Upper lobe of left lung (tissue), 6 donors: ENCODE data around the gene PEX14. TPM values are rescaled to one million over a fixed set of nuclear protein-coding genes. Genes with fewer than 3 reads are reported as not detected.

ENCODE experiments used
- ATAC-seq, 2 donors: fragments of 200-7000 bp; cut with Tn5 transposase; one replicate each; pipeline ENCODE4 v1.9.1; 2022; ENCODE audit warnings: mild to moderate bottlenecking in 2 of 2, moderate library complexity in 2 of 2; ENCODE audit not compliant: low FRiP score in 2 of 2
- DNase-seq, 2 donors: peaks; one replicate each; pipeline ENCODE4 v3.0.0-alpha.2; 2019 to 2020
- H3K27ac ChIP-seq, 4 donors: fragments of 200-600 bp; sonication (generic); one replicate each; pipeline ENCODE4 v1.5.1; 2016 to 2019
- H3K27me3 ChIP-seq, 4 donors: fragments of 200-600 bp; sonication (generic); one replicate each; pipeline ENCODE4 v1.5.1; 2017 to 2019
- H3K36me3 ChIP-seq, 4 donors: fragments of 200-600 bp; sonication (generic); one replicate each; pipeline ENCODE4 v1.5.1; 2016 to 2019
- H3K4me1 ChIP-seq, 4 donors: fragments of 200-600 bp; sonication (generic); one replicate each; pipeline ENCODE4 v1.5.1; 2018 to 2019
- H3K4me3 ChIP-seq, 4 donors: fragments of 200-600 bp; sonication (generic); one replicate each; pipeline ENCODE4 v1.5.1; 2017 to 2019; ENCODE audit warnings: mild to moderate bottlenecking in 2 of 4, moderate library complexity in 1 of 4
- H3K9me3 ChIP-seq, 4 donors: fragments of 200-600 bp; sonication (generic); one replicate each; pipeline ENCODE4 v1.5.1; 2018 to 2019
- CTCF ChIP-seq, 6 experiments: fragments of 450-650 bp in 4 of 6; fragments of 200-600 bp in 2 of 6; sonication (generic) in 2 of 6; IDR thresholded peaks; one replicate each; pipeline ENCODE4 v1.5.1; 2016 to 2019; ENCODE audit warnings: antibody characterized with exemption in 6 of 6
- EP300 ChIP-seq, 4 donors: sonication (generic); formaldehyde crosslinking; IDR thresholded peaks; one replicate each; pipeline ENCODE4 v1.5.1; 2017; ENCODE audit warnings: antibody characterized with exemption in 4 of 4, control low read depth in 2 of 4
- POLR2A ChIP-seq, 4 donors: fragments of 450-650 bp; IDR thresholded peaks; one replicate each; pipeline ENCODE4 v1.5.1; 2016 to 2017; ENCODE audit warnings: antibody characterized with exemption in 4 of 4, mild to moderate bottlenecking in 2 of 4
- POLR2AphosphoS5 ChIP-seq, 2 donors: sonication (generic); formaldehyde crosslinking; IDR thresholded peaks; one replicate each; pipeline ENCODE4 v1.5.1; 2017; ENCODE audit warnings: antibody characterized with exemption in 2 of 2
- WGBS, 2 donors: methylation state at CpG; one replicate each; pipeline ENCODE4 v1.1.5; 2017 to 2018; 5-methylcytosine and 5-hydroxymethylcytosine counted together
- total RNA-seq, 6 donors: library from RNA; depleted of rRNA in 4 of 6; stranded (reverse); fragments of >200 nt in 4 of 6; gene quantifications; one replicate each; pipeline versions ENCODE4 v1.1.0 to v1.2.1, GENCODE V29; 2016 to 2021
- donor health status: DM: no; HTN: no; CAD: no; lungs with moderate emphysema.
- donor health status: DM: no; HTN: yes; CAD: no; lungs with severe emphysema.

PEX14 gene
- total RNA-seq, 6 donors from 2014 or later, result 21.2 to 43.0 (median 29.9) TPM

- H3K4me3 ChIP-seq, result no peak overlapping the region
- DNase-seq, result peak in 1 of 2 donors; percentile 7
Observed at GRCh38 chr1:10624256-10625050, 149.7 kb downstream of the PEX14 start.

GRCh38 chr1:10625076-10625475, 150.3 kb downstream of the PEX14 start:
- DNase-seq (peak in 1 of 2 donors; percentile 20), ATAC-seq (no peak)

More at GRCh38 chr1:10624256-10625050, 149.7 kb downstream of the PEX14 start:
- TF ChIP-seq POLR2AphosphoS5 (IDR thresholded peaks at IDR 0.05) (no peak), CTCF (IDR thresholded peaks at IDR 0.05) (no peak), EP300 (IDR thresholded peaks at IDR 0.05) (no peak), POLR2A (IDR thresholded peaks at IDR 0.05) (no peak)
- ATAC-seq, result no peak
- Histone ChIP-seq H3K9me3 (no peaks in the 10 kb centered on the region), H3K36me3 (peaks cover 0 to 37% (median 13%) of the 10 kb centered on the region in 4 donors), H3K4me1 (peaks cover 0 to 7% (median 3%) of the 10 kb centered on the region in 4 donors), H3K27me3 (no peaks in the 10 kb centered on the region), H3K27ac (no peak overlapping the region)
- WGBS, 2 donors, result 94 to 98% methylated on average over 20 to 26 of the region's 26 CpGs

DNA sequence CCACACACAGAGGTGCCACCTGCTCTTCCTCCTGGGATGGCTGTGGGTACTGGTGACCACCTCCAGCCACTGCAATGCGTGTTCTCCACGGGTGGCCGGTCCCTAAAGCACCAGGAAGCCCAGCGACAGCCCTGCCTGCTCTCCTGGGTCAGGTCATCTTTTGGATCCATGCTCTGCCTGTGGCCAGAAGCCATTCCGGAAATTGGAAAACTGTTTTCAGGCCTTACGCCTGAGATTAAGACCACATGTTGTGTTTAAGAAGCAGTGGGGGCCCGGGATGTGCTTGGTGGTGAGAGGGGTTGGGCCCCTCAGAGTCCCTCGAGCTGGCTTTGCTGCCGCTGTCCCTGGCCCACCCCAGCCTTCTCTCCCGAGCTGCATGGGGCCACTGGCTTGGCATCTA, 150.8 kb downstream of the PEX14 start:
- Histone ChIP-seq H3K4me1 (peaks cover 0 to 7% (median 3%) of the 10 kb centered on the region in 4 donors), H3K4me3 (no peak overlapping the region), H3K9me3 (no peaks in the 10 kb centered on the region), H3K27me3 (no peaks in the 10 kb centered on the region), H3K36me3 (peaks cover 0 to 48% (median 19%) of the 10 kb centered on the region in 4 donors), H3K27ac (no peak overlapping the region)
- DNase-seq, result peak in 1 of 2 donors; percentile 6
- TF ChIP-seq CTCF (IDR thresholded peaks at IDR 0.05) (no peak), POLR2A (IDR thresholded peaks at IDR 0.05) (no peak), EP300 (IDR thresholded peaks at IDR 0.05) (no peak), POLR2AphosphoS5 (IDR thresholded peaks at IDR 0.05) (no peak)
- ATAC-seq, result no peak
- WGBS, 2 donors, result 91 to 94% methylated on average over 10 of the region's 10 CpGs

More at GRCh38 chr1:10625076-10625475, 150.3 kb downstream of the PEX14 start:
- H3K27ac ChIP-seq, result no peak overlapping the region
- H3K27me3 ChIP-seq, result no peaks in the 10 kb centered on the region
- WGBS, 2 donors, result 88 to 97% methylated on average over 5 to 9 of the region's 9 CpGs
- H3K36me3 ChIP-seq, result peaks cover 0 to 43% (median 18%) of the 10 kb centered on the region in 4 donors
- TF ChIP-seq EP300 (IDR thresholded peaks at IDR 0.05) (no peak), POLR2AphosphoS5 (IDR thresholded peaks at IDR 0.05) (no peak), POLR2A (IDR thresholded peaks at IDR 0.05) (no peak), CTCF (IDR thresholded peaks at IDR 0.05) (no peak)
- H3K9me3 ChIP-seq, result no peaks in the 10 kb centered on the region
- H3K4me1 ChIP-seq, result peaks cover 0 to 7% (median 3%) of the 10 kb centered on the region in 4 donors
- no peak overlapping the region for H3K4me3 ChIP-seq

DNA sequence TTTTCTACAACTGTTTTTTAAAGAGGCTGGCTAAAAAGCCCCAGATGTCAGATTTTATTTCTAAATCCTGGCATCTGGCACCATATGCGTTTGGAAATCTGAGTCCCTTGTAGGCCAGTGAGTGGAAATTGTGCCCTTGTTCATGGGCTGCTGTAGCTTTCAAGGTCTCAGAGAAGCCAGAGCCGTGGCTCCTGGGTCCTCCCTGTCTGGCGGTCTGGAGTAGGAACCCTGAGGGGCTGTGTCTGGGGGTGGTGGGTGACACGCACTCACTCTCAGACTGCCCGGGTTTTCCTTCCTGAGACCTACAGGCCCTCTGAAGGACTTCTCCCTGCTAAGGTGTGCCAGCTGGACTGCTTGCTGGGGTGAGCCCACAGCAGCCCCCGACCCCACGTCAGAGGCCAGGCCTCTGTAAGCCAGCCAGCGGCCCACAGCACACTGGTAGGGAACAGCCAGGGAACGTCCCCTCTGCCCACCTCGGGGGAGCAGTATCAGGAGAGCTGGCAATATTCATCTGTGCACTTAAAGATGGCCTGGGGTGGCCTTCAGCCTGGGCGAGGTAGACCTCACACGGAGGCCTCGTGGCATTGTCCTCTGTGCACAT, 151.5 kb downstream of the PEX14 start:
- WGBS, 2 donors, result 95 to 96% methylated on average over 10 to 13 of the region's 13 CpGs
- peaks cover 0 to 7% (median 3%) of the 10 kb centered on the region in 4 donors for H3K4me1 ChIP-seq
- H3K4me3 ChIP-seq, result no peak overlapping the region
- no peaks in the 10 kb centered on the region for H3K27me3 ChIP-seq
- TF ChIP-seq EP300 (IDR thresholded peaks at IDR 0.05), result no peak
- no peak for TF ChIP-seq POLR2AphosphoS5 (IDR thresholded peaks at IDR 0.05)
- TF ChIP-seq CTCF (IDR thresholded peaks at IDR 0.05), result no peak
- DNase-seq, result peak in 1 of 2 donors; percentile 14
- no peaks in the 10 kb centered on the region for H3K9me3 ChIP-seq
- no peak overlapping the region for H3K27ac ChIP-seq
- no peak for ATAC-seq
- H3K36me3 ChIP-seq, result peaks cover 0 to 53% (median 19%) of the 10 kb centered on the region in 4 donors
